ENCODE results near the gene ROBO3. TPM values are rescaled to one million over a fixed set of nuclear protein-coding genes. Genes with fewer than 3 reads are reported as not detected.

ROBO3 gene
- total RNA-seq, 4 donors from 2014 or later, result 5.0 to 10.8 (median 8.5) TPM

DNA sequence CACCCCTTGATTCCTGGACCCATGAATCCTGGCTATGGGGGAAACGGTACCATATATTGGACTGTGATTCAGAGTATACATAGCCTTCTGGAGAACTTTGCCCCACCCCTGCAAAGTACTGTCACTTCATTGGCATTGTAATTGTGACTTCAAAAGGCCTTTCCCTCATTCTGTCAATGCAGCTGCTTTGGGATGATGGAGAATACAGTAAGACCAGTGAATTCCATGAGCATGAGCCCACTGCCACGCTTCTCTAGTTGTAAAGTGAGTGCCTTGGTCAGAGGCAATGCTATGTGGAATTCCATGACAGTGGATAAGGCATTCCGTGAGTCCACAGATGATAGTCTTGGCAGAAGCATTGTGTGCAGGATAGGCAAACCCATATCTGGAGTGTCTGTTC lies 39.4 kb upstream of the ROBO3 start:
- H3K9me3 ChIP-seq, result no peaks in the 10 kb centered on the region
- no peak overlapping the region for H3K4me3 ChIP-seq
- TF ChIP-seq EP300 (IDR thresholded peaks at IDR 0.05) (no peak), POLR2AphosphoS5 (IDR thresholded peaks at IDR 0.05) (no peak), POLR2A (IDR thresholded peaks at IDR 0.05; ENCODE audit: low read depth) (no peak)
- TF ChIP-seq, protein P1, sequence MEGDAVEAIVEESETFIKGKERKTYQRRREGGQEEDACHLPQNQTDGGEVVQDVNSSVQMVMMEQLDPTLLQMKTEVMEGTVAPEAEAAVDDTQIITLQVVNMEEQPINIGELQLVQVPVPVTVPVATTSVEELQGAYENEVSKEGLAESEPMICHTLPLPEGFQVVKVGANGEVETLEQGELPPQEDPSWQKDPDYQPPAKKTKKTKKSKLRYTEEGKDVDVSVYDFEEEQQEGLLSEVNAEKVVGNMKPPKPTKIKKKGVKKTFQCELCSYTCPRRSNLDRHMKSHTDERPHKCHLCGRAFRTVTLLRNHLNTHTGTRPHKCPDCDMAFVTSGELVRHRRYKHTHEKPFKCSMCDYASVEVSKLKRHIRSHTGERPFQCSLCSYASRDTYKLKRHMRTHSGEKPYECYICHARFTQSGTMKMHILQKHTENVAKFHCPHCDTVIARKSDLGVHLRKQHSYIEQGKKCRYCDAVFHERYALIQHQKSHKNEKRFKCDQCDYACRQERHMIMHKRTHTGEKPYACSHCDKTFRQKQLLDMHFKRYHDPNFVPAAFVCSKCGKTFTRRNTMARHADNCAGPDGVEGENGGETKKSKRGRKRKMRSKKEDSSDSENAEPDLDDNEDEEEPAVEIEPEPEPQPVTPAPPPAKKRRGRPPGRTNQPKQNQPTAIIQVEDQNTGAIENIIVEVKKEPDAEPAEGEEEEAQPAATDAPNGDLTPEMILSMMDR (IDR thresholded peaks at IDR 0.05), result no peak
- intact Hi-C loops (cut with DNase I), result no loop called here
- no peaks in the 10 kb centered on the region for H3K4me1 ChIP-seq
- H3K36me3 ChIP-seq, result no peaks in the 10 kb centered on the region
- no peak for DNase-seq (ENCODE audit: extremely low spot score)
- peaks cover 0 to 8% (median 0%) of the 10 kb centered on the region in 4 donors for H3K27me3 ChIP-seq
- 69% methylated on average over 3 of the region's 3 CpGs for WGBS
- H3K27ac ChIP-seq (replicated peaks in 1 of 4), result no peak overlapping the region

- TF ChIP-seq, protein P1 (IDR thresholded peaks at IDR 0.05), result no peak
- TF ChIP-seq POLR2A (IDR thresholded peaks at IDR 0.05; ENCODE audit: low read depth) (no peak), EP300 (IDR thresholded peaks at IDR 0.05) (no peak), POLR2AphosphoS5 (IDR thresholded peaks at IDR 0.05) (no peak)
- 84% methylated on average over 3 of the region's 3 CpGs for WGBS
- no peaks in the 10 kb centered on the region for H3K36me3 ChIP-seq
- no peak overlapping the region for H3K27ac ChIP-seq (replicated peaks in 1 of 4)
- H3K27me3 ChIP-seq, result peaks cover 0 to 27% (median 0%) of the 10 kb centered on the region in 4 donors
- H3K4me1 ChIP-seq, result no peaks in the 10 kb centered on the region
- no peaks in the 10 kb centered on the region for H3K9me3 ChIP-seq
- intact Hi-C loops (cut with DNase I), result no loop called here
- H3K4me3 ChIP-seq, result no peak overlapping the region
- DNase-seq (ENCODE audit: extremely low spot score), result no peak
These were observed 35.2 kb upstream of the ROBO3 start for GRCh38 chr11:124829986-124830385.

DNA sequence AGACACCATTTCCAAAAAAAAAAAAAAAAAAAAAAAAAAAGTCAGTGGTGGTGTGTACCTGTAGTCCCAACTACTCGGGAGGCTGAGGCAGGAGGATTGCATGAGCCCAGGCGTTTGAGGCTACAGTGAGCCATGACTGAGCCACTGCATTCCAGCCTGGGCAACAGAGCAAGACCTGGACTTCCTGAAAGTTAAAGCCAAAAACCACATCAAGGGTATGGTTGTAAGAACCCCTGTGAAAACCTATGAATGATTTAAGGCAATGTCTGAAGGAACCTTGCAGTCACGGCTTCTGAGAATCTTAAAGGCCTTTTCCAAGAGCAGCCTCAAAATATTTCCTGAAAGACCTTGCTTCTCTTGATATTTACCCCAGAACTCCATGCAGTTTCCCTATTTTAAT lies 34.5 kb upstream of the ROBO3 start:
- 89% methylated on average over 3 of the region's 3 CpGs for WGBS
- Histone ChIP-seq H3K27me3 (peaks cover 0 to 27% (median 0%) of the 10 kb centered on the region in 4 donors), H3K4me3 (no peak overlapping the region), H3K36me3 (no peaks in the 10 kb centered on the region), H3K4me1 (no peaks in the 10 kb centered on the region), H3K27ac (replicated peaks in 1 of 4) (no peak overlapping the region), H3K9me3 (no peaks in the 10 kb centered on the region)
- TF ChIP-seq, protein P1 (IDR thresholded peaks at IDR 0.05), result no peak
- TF ChIP-seq POLR2A (IDR thresholded peaks at IDR 0.05; ENCODE audit: low read depth) (no peak), EP300 (IDR thresholded peaks at IDR 0.05) (no peak), POLR2AphosphoS5 (IDR thresholded peaks at IDR 0.05) (no peak)
- DNase-seq (ENCODE audit: extremely low spot score), result no peak
- intact Hi-C loops (cut with DNase I), result no loop called here

DNA sequence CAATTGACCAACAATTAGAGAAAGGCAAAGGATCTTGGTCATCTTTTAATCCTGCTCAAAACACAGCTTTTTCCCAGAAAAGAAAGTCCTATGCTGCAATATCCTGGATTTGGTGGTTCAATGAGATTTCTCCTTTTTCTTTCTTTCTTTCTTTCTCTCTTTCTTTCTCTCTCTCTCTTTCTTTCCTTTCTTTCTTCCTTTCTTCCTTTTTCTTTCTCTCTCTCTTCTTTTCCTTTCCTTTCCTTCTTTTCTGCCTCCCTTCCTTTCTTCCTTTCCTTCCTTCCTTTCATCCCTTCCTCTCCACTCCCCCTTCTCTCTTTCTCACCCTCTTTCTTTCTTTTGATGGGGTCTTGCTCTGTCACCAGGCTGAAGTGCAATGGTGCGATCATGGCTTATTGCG lies 33.3 kb upstream of the ROBO3 start:
- H3K36me3 ChIP-seq, result no peaks in the 10 kb centered on the region
- TF ChIP-seq POLR2A (IDR thresholded peaks at IDR 0.05; ENCODE audit: low read depth) (no peak), EP300 (IDR thresholded peaks at IDR 0.05) (no peak), POLR2AphosphoS5 (IDR thresholded peaks at IDR 0.05) (no peak)
- TF ChIP-seq, protein P1 (IDR thresholded peaks at IDR 0.05), result no peak
- H3K4me3 ChIP-seq, result no peak overlapping the region
- intact Hi-C loops (cut with DNase I), result no loop called here
- H3K27ac ChIP-seq (replicated peaks in 1 of 4), result no peak overlapping the region
- WGBS, result 98% methylated on average over 2 of the region's 2 CpGs
- H3K27me3 ChIP-seq, result peaks cover 0 to 20% (median 0%) of the 10 kb centered on the region in 4 donors
- H3K9me3 ChIP-seq, result no peaks in the 10 kb centered on the region
- no peak for DNase-seq (ENCODE audit: extremely low spot score)
- H3K4me1 ChIP-seq, result peaks cover 0 to 9% (median 6%) of the 10 kb centered on the region in 4 donors

GRCh38 chr11:124832571-124832970 lies 32.7 kb upstream of the ROBO3 start:
- H3K36me3 ChIP-seq, result no peaks in the 10 kb centered on the region
- no peak overlapping the region for H3K4me3 ChIP-seq
- no peak for DNase-seq (ENCODE audit: extremely low spot score)
- intact Hi-C loops (cut with DNase I), result no loop called here
- TF ChIP-seq POLR2A (IDR thresholded peaks at IDR 0.05; ENCODE audit: low read depth) (no peak), POLR2AphosphoS5 (IDR thresholded peaks at IDR 0.05) (no peak), EP300 (IDR thresholded peaks at IDR 0.05) (no peak)
- TF ChIP-seq, protein P1 (IDR thresholded peaks at IDR 0.05), result no peak
- no peak overlapping the region for H3K27ac ChIP-seq (replicated peaks in 1 of 4)
- no peaks in the 10 kb centered on the region for H3K9me3 ChIP-seq
- peaks cover 0 to 19% (median 0%) of the 10 kb centered on the region in 4 donors for H3K27me3 ChIP-seq
- peaks cover 3 to 13% (median 9%) of the 10 kb centered on the region in 4 donors for H3K4me1 ChIP-seq
- WGBS, result 74% methylated on average over 4 of the region's 4 CpGs
